ENCODE results near the gene ATP1B3. TPM values are rescaled to one million over a fixed set of nuclear protein-coding genes. Genes with fewer than 3 reads are reported as not detected.
"Not testable (repeated sequence)": the region's sequence is repeated elsewhere in the genome, so short reads cannot be mapped to it uniquely, and the experiment has no call there.

ATP1B3 gene
- total and polyA plus RNA-seq, 9 donors, result 36.7 to 140 (median 51.2) TPM

GRCh38 chr3:141969711-141970110 lies 93.3 kb downstream of the ATP1B3 start:
- Histone ChIP-seq H3K36me3 (no peaks in the 10 kb centered on the region), H3K9me3 (no peaks in the 10 kb centered on the region), H3K4me3 (no peak overlapping the region), H3K4me1 (ENCODE audit: insufficient read depth) (no peaks in the 10 kb centered on the region), H3K27me3 (no peaks in the 10 kb centered on the region), H3K27ac (no peak overlapping the region)
- WGBS, 3 donors, result 91 to 96% (median 93%) methylated on average over 6 of the region's 6 CpGs
- no peak for DNase-seq
- TF ChIP-seq POLR2A (IDR thresholded peaks at IDR 0.05), result no peak
- TF ChIP-seq EP300 (IDR thresholded peaks at IDR 0.05), result no peak
- no peak for TF ChIP-seq CTCF (IDR thresholded peaks at IDR 0.05)
- intact Hi-C loops (cut with DNase I), result loop anchor here in 1 of 4 donors (10.0 kb wide), 1 partner anchor 315 kb away; no protein-coding TSS in a partner anchor

GRCh38 chr3:141971571-141971970 lies 95.1 kb downstream of the ATP1B3 start:
- Histone ChIP-seq H3K9me3 (no peaks in the 10 kb centered on the region), H3K27ac (no peak overlapping the region), H3K4me1 (ENCODE audit: insufficient read depth) (no peaks in the 10 kb centered on the region), H3K27me3 (no peaks in the 10 kb centered on the region), H3K36me3 (no peaks in the 10 kb centered on the region), H3K4me3 (no peak overlapping the region)
- intact Hi-C loops (cut with DNase I), result no loop called here
- DNase-seq, result no peak
- TF ChIP-seq CTCF (IDR thresholded peaks at IDR 0.05), result no peak
- no peak for TF ChIP-seq POLR2A (IDR thresholded peaks at IDR 0.05)
- no peak for TF ChIP-seq EP300 (IDR thresholded peaks at IDR 0.05)
- WGBS, 3 donors, result 57 to 85% (median 65%) methylated on average over 1 of the region's 1 CpG

- intact Hi-C loops (cut with DNase I), result no loop called here
- Histone ChIP-seq H3K4me3 (no peak overlapping the region), H3K4me1 (ENCODE audit: insufficient read depth) (no peaks in the 10 kb centered on the region), H3K9me3 (no peaks in the 10 kb centered on the region), H3K36me3 (no peaks in the 10 kb centered on the region), H3K27ac (no peak overlapping the region), H3K27me3 (no peaks in the 10 kb centered on the region)
- TF ChIP-seq POLR2A (IDR thresholded peaks at IDR 0.05) (no peak), CTCF (IDR thresholded peaks at IDR 0.05) (no peak), EP300 (IDR thresholded peaks at IDR 0.05) (no peak)
- 45 to 73% (median 49%) methylated on average over 2 of the region's 2 CpGs for WGBS, 3 donors
- no peak for DNase-seq
These were observed 96.0 kb downstream of the ATP1B3 start for GRCh38 chr3:141972399-141972798.

- H3K4me3 ChIP-seq; DNase-seq; intact Hi-C loops (cut with DNase I); H3K9me3 ChIP-seq; H3K36me3 ChIP-seq; H3K27ac ChIP-seq; H3K27me3 ChIP-seq; H3K4me1 ChIP-seq (ENCODE audit: insufficient read depth): not testable (repeated sequence)
- WGBS, 3 donors, result 95 to 98% (median 95%) methylated on average over 8 of the region's 8 CpGs
These were observed 98.3 kb downstream of the ATP1B3 start for GRCh38 chr3:141974777-141975176.

Small RNAs within 50 kb of the gene (small RNA-seq; reads per million reads assigned to genes)
- gene HMGN2P25 (not detected), gene RNU6-509P (not detected)

Other genes with a start within 250 kb of the ATP1B3 start
- 10 to 100 TPM; 70.2 to 88.9 (median 78.5) TPM for gene RNF7, start 138.3 kb upstream of the ATP1B3 start, total RNA-seq
- gene RNF7, start 138.3 kb upstream of the ATP1B3 start, polyA plus RNA-seq, result 100 to 1,000 TPM in 1 of 2 donors, 10 to 100 TPM in 1; 90.9 to 100 TPM
- under 1 TPM in 3 of 7 donors, not detected in 4; 0.08 to 0.13 (median 0.13) TPM for gene GRK7, start 113.2 kb upstream of the ATP1B3 start, total RNA-seq
- gene GRK7, start 113.2 kb upstream of the ATP1B3 start, polyA plus RNA-seq, result under 1 TPM in 1 of 2 donors, not detected in 1; 0.02 TPM

Measured in ovary (tissue), 9 donors.